Stimulated activated CD4-positive, alpha-beta T cell treated with anti-CD3 and anti-CD28 coated beads, TNF-alpha, amount 100 ng/mL, for 48 hours (primary cell): ENCODE results near the gene BAX.
A peak's percentile ranks its signal among the peaks of the same experiment; 100 is the strongest.

ENCODE experiments used
- DNase-seq, 3 donors: peaks; one replicate each; pipeline ENCODE4 v3.0.0-alpha.2; 2020; ENCODE audit warnings: low read depth in 3 of 3

The BAX gene

DNA sequence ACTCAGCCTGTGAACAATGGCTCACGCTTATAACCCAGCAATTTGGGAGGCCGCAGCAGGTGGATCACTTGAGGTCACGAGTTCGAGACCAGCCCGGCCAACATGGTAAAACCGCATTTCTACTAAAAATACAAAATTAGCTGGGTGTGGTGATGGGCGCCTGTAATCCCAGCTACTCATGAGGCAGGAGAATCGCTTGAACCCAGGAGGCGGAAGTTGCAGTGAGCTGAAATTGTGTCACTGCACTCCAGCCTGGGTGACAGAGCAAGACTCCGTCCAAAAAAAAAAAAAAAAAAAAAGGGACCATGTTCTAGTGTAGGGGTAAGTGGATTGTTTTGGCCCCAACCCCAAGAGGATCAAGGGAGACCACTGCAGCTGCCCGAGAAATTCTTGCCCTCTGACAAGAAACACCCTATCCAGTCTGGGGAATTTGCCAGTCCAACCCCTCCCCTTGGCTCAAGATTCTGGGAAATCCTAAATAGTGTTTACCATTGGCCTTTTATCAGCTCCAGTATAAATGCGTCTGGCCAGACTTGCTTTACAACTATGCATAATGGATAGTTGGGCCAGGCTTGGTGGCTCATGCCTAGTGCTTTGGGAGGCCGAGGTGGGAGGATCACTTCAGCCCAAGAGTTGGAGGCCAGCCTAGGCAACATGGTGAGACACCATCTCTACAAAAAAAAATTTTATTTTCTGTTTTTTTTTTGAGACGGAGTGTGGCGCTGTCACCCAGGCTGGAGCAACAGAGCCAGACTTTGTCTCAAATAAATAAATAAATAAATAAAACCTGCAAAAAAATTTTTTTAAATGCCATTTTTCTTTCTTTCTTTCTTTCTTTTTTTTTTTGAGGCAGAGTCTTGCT is 26.3 kb upstream of the BAX start:
- DNase-seq: no peak

DNA sequence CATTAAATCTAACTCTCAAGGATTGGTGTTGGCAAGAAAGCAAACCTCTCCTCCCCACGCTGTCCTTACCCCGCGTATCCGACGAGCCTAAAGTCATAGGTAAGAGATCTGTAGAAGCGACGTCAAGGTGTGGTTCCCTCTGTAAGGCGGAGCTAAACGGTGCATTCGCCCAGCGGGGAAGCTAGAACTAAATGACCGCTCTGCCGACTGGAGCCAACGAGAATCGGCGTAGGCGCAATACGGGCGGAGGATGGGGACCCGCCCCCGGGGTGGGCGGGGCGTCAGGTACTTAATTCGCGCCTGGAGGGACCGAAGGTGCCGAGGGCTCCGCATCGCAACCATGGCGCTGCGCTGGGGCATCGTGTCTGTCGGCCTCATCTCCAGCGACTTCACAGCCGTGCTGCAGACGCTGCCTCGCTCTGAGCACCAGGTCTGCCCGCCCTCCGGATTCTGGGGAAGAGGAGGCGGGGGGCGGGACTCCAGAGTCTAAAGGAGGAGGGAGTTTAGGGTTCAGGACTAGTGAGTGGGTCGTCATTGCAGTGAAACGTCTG is 21.2 kb upstream of the BAX start, which contains the start of gene DHDH:
DHDH (plus strand) TSS at position 318 of the 551 bp plus-strand sequence; CDS start at position 341, 23 bp downstream.
- peak; percentile 51 to 70 (median 63) for DNase-seq

DNA sequence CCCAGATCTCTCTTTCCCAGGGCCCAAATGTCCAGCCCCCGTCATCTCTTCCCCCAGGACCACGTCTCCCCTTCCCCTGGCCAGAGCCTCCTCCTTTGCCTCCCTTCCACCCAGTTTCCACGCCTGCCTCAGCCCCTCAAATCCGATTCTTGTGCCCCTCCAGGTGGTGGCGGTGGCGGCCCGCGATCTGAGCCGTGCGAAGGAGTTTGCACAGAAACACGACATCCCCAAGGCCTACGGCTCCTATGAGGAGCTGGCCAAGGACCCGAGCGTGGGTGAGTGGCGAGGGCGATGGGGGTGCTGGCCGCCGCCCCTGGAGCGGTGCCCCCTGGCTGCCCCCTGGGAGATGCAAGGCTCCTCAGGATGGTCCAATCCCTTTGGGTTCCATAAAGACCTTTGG is 19.8 kb upstream of the BAX start:
- DNase-seq: no peak

DNA sequence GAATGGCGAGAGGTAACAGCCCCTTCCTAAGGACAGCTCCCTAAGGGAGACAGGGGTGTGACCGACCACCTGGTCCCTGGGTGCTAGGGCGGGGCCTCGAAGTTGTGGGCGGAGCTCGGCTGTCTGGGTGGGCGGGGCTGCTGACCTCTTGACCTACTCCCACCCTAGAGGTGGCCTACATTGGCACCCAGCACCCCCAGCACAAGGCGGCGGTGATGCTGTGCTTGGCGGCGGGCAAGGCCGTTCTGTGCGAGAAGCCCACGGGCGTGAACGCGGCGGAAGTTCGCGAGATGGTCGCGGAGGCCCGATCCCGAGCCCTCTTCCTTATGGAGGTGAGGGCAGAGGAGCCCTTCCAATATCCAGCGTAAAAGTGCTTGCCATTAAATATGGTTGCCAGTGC is 18.8 kb upstream of the BAX start:
- no peak for DNase-seq

DNA sequence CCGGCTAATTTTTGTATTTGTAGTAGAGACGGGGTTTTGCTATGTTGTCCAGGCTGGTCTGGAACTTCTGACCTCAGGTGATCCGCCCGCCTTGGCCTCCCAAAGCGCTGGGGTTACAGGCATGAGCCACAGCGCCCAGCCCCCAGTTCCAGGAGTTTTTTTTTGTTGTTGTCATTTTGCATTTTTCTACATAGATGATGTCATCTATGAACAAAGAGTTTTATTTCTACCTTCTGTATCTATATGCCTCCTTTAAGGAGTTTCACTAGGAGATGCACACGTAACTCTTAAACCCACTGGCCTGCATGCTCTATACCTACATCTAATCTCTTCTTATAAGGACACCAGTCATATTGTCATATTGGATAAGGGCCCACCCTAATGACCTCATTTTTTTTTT is 16.4 kb upstream of the BAX start:
- no peak for DNase-seq

DNA sequence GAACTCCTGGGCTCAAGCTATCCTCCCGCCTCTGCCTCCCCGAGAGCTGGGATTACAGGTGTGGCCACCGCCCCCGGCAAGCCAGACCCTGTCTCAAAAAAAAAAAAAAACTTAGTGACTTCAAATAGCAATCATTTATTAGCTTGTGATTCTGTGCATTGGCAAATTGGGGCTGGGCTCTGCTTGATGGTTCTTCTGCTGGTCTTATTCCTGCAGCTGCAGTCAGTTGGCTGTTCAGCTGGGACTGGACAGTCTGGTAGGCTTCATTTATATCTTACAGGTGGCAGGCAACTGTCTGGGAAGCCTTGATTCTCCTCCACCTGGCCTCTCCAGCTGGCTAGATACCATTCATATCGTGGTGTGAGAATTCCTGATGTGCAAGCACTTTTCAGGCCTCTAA is 13.8 kb upstream of the BAX start:
- no peak for DNase-seq

DNA sequence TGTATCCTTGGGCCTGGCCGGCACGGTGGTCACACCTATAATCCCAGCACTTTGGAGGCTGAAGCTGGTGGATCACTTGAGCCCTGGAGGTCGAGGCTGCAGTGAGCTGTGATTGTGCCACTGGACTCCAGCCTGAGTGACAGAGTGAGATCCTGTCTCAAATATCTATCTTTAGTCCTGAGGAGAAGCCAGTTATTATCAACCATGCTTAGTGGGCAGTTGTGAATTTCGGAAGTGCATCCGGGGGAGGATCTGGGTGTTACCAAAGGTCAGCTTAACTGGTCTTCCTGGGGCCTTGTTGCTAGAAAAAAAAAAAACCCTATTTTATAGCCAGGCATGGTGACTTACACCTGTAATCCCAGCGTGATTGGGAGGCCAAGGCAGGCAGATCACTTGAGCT is 11.6 kb upstream of the BAX start:
- no peak for DNase-seq

DNA sequence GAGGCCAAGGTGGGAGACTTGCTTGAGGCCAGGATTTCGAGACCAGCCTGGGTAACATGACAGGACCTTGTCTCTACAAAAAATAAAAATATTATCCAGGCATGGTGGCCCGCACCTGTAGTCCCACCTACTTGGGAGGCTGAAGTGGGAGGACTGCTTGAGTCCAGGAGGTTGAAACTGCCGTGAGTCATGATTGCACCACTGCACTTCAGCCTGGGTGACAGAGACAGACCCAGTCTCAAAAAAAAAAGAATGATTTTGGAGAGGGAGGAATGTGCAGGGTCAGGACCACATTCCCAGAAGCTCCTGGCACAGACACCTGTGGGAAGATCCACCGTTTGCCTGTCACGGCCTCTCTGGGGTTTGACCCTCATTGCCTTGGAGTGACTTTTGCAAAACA is 9.3 kb upstream of the BAX start:
- no peak for DNase-seq

DNA sequence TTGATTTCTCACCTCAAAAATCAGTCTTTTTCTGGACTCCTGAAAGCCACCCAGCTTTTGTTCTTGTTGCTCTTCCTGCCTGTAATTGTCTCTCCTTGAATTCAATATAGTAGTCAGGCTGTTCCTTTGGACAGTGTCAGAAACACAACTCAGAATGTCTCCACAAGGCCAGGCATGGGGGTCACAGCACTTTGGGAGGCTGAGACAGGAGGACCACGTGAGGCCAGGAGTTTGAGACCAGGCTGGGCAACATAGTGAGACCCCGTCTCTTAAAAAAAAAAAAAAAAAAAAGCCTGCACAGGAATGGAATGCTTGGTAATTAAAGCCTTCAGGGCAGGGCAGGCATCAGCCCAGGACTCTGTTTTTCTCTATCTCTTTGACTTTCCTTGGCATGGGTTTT is 8.9 kb upstream of the BAX start:
- no peak for DNase-seq

DNA sequence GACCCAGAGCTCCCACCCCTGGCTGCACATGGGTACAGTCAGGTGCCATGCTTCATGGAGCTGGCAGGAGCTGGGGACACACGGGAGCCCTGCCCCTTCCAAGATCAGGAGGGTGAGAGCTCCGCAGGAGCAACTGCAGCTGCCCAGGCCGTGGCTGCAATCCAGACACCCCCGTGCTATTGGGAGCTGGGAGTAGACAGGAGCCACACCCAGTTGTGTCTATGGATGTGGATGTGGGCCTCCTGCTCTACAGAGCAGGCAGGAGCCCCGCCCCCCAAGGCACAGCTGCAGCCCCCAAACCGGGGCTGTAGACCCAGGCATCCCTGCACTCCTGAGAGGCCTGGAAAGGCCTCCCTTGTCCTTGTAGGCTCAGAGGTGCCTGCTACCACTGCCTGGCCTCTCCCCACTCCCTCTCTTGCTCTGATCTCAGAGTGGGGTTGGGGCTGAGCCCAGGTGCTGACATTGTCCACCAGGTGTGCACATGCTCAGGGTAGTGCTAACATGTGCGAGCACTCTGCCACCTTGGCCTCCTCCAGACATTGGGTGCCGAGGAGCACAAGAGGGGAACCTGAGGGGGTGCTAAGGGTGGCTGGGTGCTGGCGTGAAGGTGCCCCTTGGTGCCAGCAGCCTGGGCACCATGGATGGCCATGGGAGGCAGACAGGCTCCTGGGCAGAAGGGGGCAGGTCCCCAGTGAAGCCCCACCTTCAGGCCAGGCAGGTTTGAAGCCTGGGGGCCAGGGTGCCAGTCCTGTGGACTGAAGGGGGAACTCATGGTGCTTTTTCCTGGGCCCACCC is 8.0 kb upstream of the BAX start:
- DNase-seq: no peak

DNA sequence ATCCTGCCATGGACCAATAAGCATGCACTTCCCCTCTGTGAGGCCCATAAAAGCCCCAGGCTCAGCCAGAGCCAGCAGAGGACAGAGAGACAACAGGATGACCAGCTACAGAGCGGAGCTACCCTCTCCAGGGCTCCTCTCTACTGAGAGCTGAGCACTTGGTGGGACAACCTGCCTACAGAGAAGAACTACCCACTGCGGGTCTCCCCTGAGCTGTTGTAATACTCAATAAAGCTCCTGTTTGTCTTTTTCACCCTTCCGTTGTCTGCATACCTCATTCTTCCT is 7.5 kb upstream of the BAX start:
- DNase-seq: no peak

DNA sequence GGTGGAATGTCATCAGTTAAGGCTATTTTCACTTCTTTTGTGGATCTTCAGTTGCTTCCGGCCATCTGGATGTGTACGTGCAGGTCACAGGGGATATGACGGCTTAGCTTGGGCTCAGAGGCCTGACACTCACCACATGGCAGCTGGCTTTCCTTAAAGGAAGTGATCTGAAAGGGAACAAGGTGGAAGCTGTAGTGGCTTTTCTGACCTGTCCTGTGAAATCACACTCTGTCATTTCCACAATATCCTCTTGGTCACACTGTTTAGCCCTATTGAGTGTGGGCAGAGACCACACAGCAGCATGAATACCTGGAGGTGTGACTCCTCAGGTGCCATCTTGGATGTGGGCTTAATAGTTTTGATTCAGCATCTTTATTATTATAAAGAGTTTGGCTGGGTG is 4.5 kb upstream of the BAX start:
- no peak for DNase-seq

DNA sequence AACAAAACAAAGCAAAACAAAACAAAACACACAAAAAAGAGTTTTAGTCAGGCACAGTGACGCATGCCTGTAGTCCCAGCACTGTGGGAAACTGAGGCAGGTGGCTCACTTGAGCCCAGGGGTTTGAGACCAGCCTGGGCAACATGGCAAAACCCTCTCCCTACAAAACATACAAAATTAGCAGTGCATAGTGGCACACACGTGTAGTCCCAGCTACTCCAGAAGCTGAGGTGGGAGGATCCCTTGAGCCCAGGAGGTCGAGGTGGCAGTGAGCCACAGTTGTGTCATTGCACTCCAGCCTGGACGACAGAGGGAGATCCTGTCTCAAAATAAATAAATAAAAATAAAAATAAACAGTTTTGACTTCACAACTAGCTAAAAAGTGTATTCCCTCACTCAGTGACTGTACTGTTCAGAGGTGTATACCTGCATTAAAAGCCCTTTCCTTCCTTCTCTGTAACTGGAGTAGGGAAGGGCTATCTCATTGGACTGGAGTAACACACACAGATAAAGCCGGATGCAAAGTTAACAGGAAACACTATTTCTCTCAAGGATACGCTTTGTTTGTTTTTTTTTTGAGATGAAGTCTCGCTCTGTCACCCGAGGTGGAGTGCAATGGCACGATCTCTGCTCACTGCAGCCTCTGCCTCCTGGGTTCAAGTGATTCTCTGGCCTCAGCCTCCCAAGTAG is 3.7 kb upstream of the BAX start:
- DNase-seq: no peak

DNA sequence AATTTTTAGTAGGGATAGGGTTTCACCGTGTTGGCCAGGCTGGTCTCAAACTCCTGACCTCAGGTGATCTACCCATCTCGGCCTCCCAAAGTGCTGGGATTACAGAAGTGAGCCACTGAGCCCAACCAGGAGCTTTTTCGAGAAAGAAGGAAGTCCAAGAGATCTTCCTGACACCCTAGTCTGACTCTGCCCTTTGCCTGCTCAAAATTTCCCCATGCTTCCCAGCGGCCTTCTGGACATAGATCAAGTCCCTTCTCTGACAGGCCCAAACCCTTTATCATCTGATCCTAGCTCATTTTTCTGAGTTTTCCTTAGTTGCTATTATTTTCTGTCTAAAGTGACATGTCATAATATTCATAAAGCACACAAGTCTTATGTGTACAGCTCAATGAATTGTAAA is 1.5 kb upstream of the BAX start:
- no peak for DNase-seq

DNA sequence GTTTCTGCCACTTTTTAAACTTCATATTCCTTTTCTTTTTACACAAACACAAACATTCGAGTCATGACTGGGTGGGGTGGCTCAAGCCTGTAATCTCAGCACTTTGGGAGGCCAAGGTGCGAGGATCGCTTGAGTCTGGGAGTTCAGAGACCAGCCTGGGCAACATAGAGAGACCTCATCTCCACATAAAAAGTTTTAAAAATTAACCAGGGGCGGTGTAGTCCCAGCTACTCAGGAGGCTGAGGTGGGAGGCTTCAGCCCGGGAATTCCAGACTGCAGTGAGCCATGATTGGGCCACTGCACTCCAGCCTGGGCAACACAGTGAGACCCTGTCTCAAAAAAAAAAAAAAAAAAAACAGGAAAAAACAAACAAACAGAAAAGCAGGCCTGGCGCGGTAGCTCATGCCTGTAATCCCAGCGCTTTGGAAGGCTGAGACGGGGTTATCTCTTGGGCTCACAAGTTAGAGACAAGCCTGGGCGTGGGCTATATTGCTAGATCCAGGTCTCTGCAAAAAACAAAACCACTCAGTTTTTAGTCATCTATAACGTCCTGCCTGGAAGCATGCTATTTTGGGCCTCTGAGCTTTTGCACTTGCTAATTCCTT is 583 bp upstream of the BAX start:
- DNase-seq: no peak

DNA sequence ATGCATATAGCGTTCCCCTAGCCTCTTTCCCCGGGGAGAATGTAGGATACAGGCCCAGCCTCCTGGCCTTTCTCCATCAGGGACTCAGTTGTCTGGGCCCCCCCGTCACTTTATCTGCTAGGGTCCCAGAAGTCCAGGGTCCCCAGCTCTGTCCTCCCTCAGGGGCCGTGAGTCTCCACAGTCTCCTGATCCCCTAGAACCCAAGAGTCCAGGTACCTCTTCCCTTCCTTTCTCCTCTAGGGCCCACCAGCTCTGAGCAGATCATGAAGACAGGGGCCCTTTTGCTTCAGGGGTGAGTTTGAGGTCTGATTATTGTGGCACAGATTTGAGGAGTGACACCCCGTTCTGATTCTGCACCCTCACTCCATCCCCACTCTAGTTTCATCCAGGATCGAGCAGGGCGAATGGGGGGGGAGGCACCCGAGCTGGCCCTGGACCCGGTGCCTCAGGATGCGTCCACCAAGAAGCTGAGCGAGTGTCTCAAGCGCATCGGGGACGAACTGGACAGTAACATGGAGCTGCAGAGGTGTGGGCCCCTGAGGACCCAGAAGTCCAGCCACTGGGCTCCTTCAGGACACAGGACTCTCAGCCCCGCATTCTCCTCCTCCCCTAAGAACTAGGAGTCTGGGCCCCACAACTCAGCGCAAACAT is 758 bp downstream of the BAX start:
- DNase-seq: no peak

DNA sequence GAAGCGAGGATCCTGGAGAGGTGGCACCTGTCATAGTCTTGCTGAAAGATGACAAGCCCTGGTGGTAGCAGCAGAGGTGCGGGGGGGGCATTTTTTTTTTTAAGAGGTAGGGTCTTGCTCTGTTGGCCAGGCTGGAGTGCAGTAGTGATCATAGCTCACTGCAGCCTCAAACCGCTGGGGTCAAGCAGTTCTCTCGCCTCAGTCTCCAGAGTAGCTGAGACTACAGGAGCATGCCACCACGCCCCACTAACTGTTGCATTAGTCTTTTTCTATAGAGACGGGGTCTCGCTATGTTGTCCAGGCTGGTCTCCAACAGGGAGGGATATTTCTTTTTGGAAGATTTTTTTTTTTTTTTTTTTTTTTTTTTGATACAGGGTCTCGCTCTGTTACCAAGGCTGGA is 3.3 kb downstream of the BAX start:
- DNase-seq: no peak

DNA sequence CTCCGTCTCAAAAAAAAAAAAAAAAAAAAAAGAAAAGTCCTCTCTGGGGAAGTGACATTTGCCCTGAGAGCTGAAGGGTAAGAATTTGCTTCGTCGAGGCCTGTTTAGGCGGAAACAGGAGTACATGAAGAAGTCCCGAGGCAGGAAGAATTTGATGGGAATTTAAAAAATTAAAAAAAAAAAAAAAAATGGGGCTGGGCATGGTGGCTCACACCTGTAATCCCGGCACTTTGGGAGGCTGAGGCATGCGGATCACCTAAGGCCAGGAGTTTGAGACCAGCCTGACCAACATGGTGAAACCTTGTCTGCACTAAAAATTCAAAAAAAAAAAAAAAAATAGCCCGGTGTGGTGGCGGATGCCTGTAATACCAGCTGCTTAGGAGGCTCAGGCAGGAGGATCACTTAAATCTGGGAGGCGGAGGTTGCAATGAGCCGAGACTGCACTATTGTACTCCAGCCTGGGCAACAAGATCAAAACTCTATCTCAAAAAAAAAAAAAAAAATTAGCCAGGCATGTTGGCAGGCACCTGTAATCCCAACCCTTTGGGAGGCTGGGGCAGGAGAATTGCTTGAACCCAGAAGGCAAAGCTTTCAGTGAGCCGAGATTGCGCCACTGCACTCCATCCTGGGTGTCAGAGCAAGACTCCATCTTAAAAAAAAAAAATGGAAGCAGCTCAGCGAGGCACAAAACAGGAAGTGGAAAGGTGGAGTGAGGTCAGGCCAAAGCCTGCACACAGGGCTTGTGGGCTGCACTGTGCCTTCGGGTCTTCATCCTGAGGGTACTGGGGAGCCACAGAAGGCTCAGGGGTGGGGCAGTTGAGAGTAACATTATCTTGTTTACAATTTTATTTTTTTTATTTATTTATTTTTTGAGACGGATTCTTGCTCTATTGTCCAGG is 4.9 kb downstream of the BAX start:
- DNase-seq: no peak

DNA sequence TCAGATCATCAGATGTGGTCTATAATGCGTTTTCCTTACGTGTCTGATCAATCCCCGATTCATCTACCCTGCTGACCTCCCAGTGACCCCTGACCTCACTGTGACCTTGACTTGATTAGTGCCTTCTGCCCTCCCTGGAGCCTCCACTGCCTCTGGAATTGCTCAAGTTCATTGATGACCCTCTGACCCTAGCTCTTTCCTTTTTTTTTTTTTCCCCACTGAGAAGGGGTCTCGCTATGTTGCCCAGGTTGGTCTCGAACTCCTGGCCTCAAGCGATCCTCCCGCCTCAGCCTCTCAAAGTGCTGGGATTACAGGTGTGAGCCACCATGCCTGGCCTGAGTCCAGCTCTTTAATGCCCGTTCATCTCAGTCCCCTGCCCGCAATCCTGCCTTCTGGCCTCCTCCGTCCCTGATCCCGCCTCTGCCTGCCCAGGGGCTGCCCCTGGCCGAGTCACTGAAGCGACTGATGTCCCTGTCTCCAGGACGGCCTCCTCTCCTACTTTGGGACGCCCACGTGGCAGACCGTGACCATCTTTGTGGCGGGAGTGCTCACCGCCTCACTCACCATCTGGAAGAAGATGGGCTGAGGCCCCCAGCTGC is 6.5 kb downstream of the BAX start:
- DNase-seq: no peak

DNA sequence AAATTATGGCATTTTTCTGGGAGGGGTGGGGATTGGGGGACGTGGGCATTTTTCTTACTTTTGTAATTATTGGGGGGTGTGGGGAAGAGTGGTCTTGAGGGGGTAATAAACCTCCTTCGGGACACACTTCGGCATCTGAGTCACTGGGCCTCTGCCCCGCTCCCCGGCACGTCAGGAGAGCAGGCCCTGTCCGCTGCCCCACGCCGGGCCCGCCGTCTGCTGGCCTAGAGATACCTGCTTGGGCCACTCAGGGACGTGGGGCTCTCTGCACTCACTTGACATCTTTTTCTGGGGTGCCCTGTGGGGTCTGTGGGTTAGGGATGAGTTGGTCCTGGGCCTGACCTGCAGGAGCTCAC is 7.0 kb downstream of the BAX start:
- DNase-seq: no peak
